Testis (tissue), 3 donors: ENCODE results near the gene PARVB. TPM values are rescaled to one million over a fixed set of nuclear protein-coding genes. Genes with fewer than 3 reads are reported as not detected.

Source experiments
- DNase-seq: peaks from one replicate; pipeline ENCODE4 v3.0.0-alpha.2; 2019
- H3K27ac ChIP-seq, 2 donors: fragments of 200-600 bp; sonication (generic); one replicate each; pipeline ENCODE4 v1.5.1; 2019
- H3K27me3 ChIP-seq: fragments of 200-600 bp; sonication (generic); one replicate; pipeline ENCODE4 v1.5.1; 2019
- H3K36me3 ChIP-seq: fragments of 200-600 bp; sonication (generic); one replicate; pipeline ENCODE4 v1.5.1; 2017; ENCODE audit warnings: low read depth; ENCODE audit errors: missing control alignments
- H3K4me1 ChIP-seq: fragments of 200-600 bp; sonication (generic); one replicate; pipeline ENCODE4 v1.5.1; 2019
- H3K4me3 ChIP-seq, 2 donors: fragments of 200-600 bp; sonication (generic); one replicate each; pipeline ENCODE4 v1.5.1; 2017 to 2019
- H3K9me3 ChIP-seq: fragments of 200-600 bp; sonication (generic); one replicate; pipeline ENCODE4 v1.5.1; 2017
- CTCF ChIP-seq, 3 experiments: fragments of 450-650 bp in 2 of 3; fragments of 200-600 bp in 1 of 3; sonication (generic) in 1 of 3; IDR thresholded peaks; one replicate each; pipeline ENCODE4 v1.5.1; 2016 to 2019; ENCODE audit warnings: antibody characterized with exemption in 3 of 3, mild to moderate bottlenecking in 2 of 3, moderate library complexity in 1 of 3
- POLR2A ChIP-seq: fragments of 450-650 bp; IDR thresholded peaks from one replicate; pipeline ENCODE4 v1.6.1; 2017; ENCODE audit warnings: antibody characterized with exemption, mild to moderate bottlenecking, moderate library complexity
- WGBS, 2 donors: methylation state at CpG; one replicate each; pipeline ENCODE4 v1.1.5; 2018; 5-methylcytosine and 5-hydroxymethylcytosine counted together
- intact Hi-C: fragments of 100-400 bp; cut with DNase I; formaldehyde crosslinking; loops from one replicate; pipeline ENCODE4 v1.15.1; 2023; ENCODE audit warnings: low total_unique reads
- polyA plus RNA-seq: library from polyadenylated mRNA; stranded (reverse); fragments of 350-450 nt; fragmentation: Illumina TruSeq; extraction: RNeasy Lipid Tissue Mini Kit (QIAGEN cat#74804); gene quantifications from one replicate; pipeline ENCODE4 v1.2.3, GENCODE V29; 2014; ENCODE audit warnings: low read depth, low replicate concordance; ENCODE audit not compliant: insufficient read depth
- total RNA-seq, 2 donors: library from RNA; depleted of rRNA; stranded (reverse); fragments of >200 nt; gene quantifications; one replicate each; pipeline ENCODE4 v1.2.3, GENCODE V29; 2016

PARVB gene
- total and polyA plus RNA-seq, 3 donors from 2014 or later: 11.6 to 27.5 (median 23.7) TPM

DNA sequence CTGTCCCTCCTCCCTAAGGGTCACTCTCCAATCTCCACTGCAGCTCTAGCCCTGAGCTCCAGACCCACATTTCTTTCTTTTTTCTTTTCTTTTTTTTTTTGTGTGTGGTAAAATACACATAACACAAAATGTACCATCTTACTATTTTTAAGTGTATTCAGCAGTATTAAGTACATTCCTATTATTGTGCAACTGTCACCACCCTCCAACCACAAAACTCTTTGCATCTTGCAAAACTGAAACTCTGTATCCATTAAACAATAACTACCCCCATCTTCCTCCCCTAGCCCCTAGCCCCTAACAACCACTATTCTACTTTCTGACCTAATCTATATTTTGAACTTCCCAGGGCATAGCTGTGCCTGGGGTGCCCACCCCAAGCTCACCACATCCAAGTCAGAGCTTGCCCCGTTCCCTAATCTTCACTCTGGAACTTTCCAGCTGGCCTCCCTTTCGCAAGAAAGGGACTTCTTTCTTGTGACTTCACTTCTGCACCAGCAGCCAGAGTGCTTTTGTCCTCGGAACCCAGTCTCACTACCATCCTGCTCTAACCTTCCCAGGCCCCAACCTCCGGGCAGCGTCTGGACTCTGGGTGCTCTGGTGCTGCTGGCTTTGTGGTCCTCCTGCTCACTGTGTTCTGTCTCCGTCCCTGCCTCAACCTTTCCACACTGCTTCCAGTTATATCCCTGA, 187.3 kb downstream of the PARVB start:
- TF ChIP-seq POLR2A: no peak
- no peak for TF ChIP-seq CTCF (IDR thresholded peaks at IDR 0.05)
- 62 to 78% methylated on average over 6 of the region's 6 CpGs for WGBS, 2 donors

DNA sequence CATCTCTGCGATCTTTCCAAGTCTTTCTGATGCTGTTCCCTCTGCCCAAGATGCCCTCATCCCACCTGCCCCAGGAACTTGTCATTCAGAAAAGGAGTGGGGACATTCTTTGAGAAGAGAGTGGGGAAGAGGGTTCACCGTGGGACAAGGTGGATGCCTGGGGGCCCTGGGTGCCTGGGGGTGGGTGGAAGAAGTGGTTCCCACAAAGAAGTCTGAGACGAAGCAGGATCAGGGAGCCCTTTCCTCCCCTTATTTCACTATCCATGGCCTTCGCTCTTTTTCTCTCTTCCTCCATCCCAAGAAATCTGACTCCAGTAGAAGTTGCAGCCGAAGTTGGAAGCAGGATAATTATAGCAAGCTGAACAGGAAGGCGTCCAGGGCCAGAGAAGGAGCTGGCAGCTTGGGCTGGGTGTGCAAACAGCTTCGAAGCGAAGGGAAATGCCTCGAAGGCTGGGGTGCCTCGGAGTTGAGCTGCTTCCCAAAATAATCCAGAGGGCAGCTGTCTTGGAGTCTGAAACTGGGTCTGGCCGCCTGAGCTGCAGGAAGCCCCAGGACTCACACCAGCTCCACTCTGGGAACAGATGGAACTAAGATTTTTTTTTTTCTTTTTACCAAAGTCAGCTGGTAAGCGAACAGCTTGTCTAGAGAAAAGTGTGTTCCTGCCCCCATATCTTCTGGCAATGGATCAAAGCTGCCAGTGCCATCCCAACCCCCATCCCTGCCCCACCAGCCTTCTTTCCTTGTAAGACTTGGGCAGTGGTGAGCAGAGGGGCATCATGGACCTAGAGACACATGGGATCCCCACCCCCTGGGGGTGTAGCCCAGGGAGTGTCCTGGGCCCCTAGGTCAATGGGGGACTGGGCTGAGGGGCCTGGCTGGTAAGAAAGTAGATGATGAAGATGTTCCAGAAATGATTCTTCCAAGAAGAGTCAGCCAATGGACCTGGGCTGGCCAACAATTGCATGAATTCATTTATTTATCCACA, 188.1 kb downstream of the PARVB start:
- Histone ChIP-seq H3K27me3 (no peaks in the 10 kb centered on the region), H3K36me3 (no peaks in the 10 kb centered on the region), H3K9me3 (no peaks in the 10 kb centered on the region), H3K4me3 (no peak overlapping the region), H3K27ac (no peak overlapping the region), H3K4me1 (no peaks in the 10 kb centered on the region)
- intact Hi-C loops: no loop called here
- no peak for TF ChIP-seq POLR2A
- TF ChIP-seq CTCF (IDR thresholded peaks at IDR 0.05): no peak
- DNase-seq: no peak
- 42 to 54% methylated on average over 12 of the region's 12 CpGs for WGBS, 2 donors

More for the DNA sequence above, 187.3 kb downstream of the PARVB start:
- Histone ChIP-seq H3K36me3 (no peaks in the 10 kb centered on the region), H3K27me3 (no peaks in the 10 kb centered on the region), H3K9me3 (no peaks in the 10 kb centered on the region), H3K27ac (no peak overlapping the region), H3K4me3 (no peak overlapping the region), H3K4me1 (no peaks in the 10 kb centered on the region)
- intact Hi-C loops: no loop called here
- DNase-seq: no peak

DNA sequence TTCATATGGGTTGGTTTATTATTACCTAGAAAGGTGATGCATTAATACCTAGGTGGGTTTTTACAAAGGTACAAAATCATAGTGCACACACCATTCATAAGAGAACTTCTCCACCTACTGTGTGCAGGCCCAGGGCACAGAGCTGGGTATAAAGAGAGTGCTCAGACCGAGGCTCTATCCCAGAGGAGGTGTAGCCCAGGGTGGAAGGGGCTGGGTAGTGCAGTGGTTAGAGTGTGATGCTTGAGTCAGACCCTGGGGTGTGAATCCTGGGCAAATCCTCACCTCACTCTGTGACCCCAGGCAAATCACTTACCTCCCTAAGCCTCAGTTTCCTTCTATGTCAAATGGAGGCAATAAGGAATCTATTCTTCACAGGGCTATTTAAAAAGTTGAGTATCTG, 188.8 kb downstream of the PARVB start:
- TF ChIP-seq CTCF (IDR thresholded peaks at IDR 0.05) (no peak), POLR2A (no peak)
- no peak for DNase-seq
- no peaks in the 10 kb centered on the region for H3K36me3 ChIP-seq
- no peaks in the 10 kb centered on the region for H3K27me3 ChIP-seq
- H3K4me1 ChIP-seq: no peaks in the 10 kb centered on the region
- intact Hi-C loops: no loop called here
- no peaks in the 10 kb centered on the region for H3K9me3 ChIP-seq
- H3K4me3 ChIP-seq: no peak overlapping the region
- H3K27ac ChIP-seq: no peak overlapping the region
- 88 to 100% methylated on average over 1 of the region's 1 CpG for WGBS, 2 donors

DNA sequence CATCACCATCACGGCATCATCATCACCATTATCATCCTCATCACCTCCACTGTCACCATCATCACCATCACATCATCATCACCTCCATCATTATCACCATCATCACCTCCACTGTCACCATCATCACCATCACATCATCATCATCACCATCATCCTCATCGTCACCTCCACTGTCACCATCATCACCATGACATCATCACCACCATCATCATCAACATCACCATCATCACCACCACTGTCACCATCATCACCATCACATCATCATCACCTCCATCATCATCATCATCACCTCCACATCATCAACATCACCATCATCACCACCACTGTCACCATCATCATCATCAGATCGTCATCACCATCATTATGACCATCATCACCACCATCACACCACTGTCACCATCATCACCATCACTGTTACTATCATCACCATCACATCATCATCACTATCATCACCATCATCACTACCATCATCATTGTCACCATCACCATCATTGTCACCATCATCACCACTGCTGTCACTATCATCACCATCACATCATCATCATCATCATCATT, 189.5 kb downstream of the PARVB start:
- intact Hi-C loops: no loop called here
- no peaks in the 10 kb centered on the region for H3K9me3 ChIP-seq
- H3K4me3 ChIP-seq: no peak overlapping the region
- no peaks in the 10 kb centered on the region for H3K36me3 ChIP-seq
- TF ChIP-seq CTCF (IDR thresholded peaks at IDR 0.05): no peak
- TF ChIP-seq POLR2A: no peak
- H3K27ac ChIP-seq: no peak overlapping the region
- DNase-seq: no peak
- no peaks in the 10 kb centered on the region for H3K4me1 ChIP-seq
- WGBS, 2 donors: 88 to 90% methylated on average over 3 of the region's 3 CpGs
- no peaks in the 10 kb centered on the region for H3K27me3 ChIP-seq
